Endothelial cell of umbilical vein (primary cell): ENCODE results near the gene TIAM1. TPM values are rescaled to one million over a fixed set of nuclear protein-coding genes. Genes with fewer than 3 reads are reported as not detected.

ENCODE experiments used
- BruUV-seq: library from RNA; stranded (reverse); fragments of 400-500 nt; replicated peaks from 2 replicates; lab custom pipeline; 2021; lab: Mats Ljungman, UMichigan
- CTCF ChIA-PET: fragments of 300-600, 350-600 bp; sonication (Branson Sonifier 250); formaldehyde crosslinking; loops from one replicate; lab custom pipeline; 2021; ENCODE audit warnings: antibody characterized with exemption, inconsistent platforms; lab: Charles Lee
- POLR2A ChIA-PET: fragments of 300-600, 350-600 bp; sonication (Branson Sonifier 250); formaldehyde crosslinking; loops from one replicate; lab custom pipeline; 2021; ENCODE audit warnings: antibody characterized with exemption, inconsistent platforms; lab: Charles Lee
- DNase-seq: peaks from one replicate; pipeline ENCODE4 v3.0.0-alpha.2; 2011; ENCODE audit warnings: low read depth, low spot score
- FAIRE-seq: peaks from 2 replicates; lab custom pipeline; 2011; peaks lifted over from hg19 to GRCh38; lab: Jason Lieb, UNC
- H2AFZ ChIP-seq: 2 replicates; pipeline ENCODE4 v1.6.0; 2012; ENCODE audit warnings: low read depth, low read length, control low read depth, inconsistent platforms
- H3K27ac ChIP-seq: 2 replicates; pipeline ENCODE4 v1.5.1; 2011; ENCODE audit warnings: low read depth, mild to moderate bottlenecking, control low read depth, low read length, moderate library complexity; ENCODE audit not compliant: insufficient read depth
- H3K27me3 ChIP-seq, 2 experiments: 2 replicates each; pipeline versions ENCODE4 v1.6.0 to v1.6.1; 2011; ENCODE audit warnings: low read length in 2 of 2, mixed read lengths in 1 of 2; ENCODE audit not compliant: control insufficient read depth in 2 of 2, insufficient read depth in 2 of 2
- H3K36me3 ChIP-seq, 2 experiments: 2 replicates in 1 of 2; 3 replicates in 1 of 2; pipeline ENCODE4 v1.5.1; 2011; ENCODE audit warnings: low read length in 2 of 2, mild to moderate bottlenecking in 1 of 2, moderate library complexity in 1 of 2; ENCODE audit not compliant: control insufficient read depth in 2 of 2, insufficient read depth in 2 of 2; ENCODE audit errors: extremely low read depth in 1 of 2
- H3K4me1 ChIP-seq: 3 replicates; pipeline ENCODE4 v1.5.1; 2011; ENCODE audit warnings: mild to moderate bottlenecking, low read length; ENCODE audit not compliant: control insufficient read depth, insufficient read depth; ENCODE audit errors: extremely low read depth
- H3K4me2 ChIP-seq: 2 replicates; pipeline ENCODE4 v1.6.1; 2011; ENCODE audit warnings: low read length, control low read depth, mixed read lengths; ENCODE audit not compliant: insufficient read depth
- H3K4me3 ChIP-seq, 3 experiments: fragments of 200-600 bp in 1 of 3; sonication (generic), shearing (Covaris generic) in 1 of 3; replicated peaks in 1 of 3; 2 replicates each; pipeline ENCODE4 v1.5.1; 2011 to 2016; ENCODE audit warnings: control low read depth in 3 of 3, low read length in 3 of 3, mild to moderate bottlenecking in 2 of 3, inconsistent platforms in 1 of 3, low read depth in 1 of 3, moderate library complexity in 1 of 3; ENCODE audit not compliant: insufficient read depth in 1 of 3
- H3K79me2 ChIP-seq: 2 replicates; pipeline ENCODE4 v1.6.0; 2012; ENCODE audit warnings: low read length, inconsistent platforms; ENCODE audit not compliant: control insufficient read depth, insufficient read depth
- H3K9ac ChIP-seq: replicated peaks from 2 replicates; pipeline ENCODE3; 2011; ENCODE audit warnings: low read length, control low read depth; ENCODE audit not compliant: insufficient read depth; ENCODE audit errors: extremely low read depth
- H3K9me1 ChIP-seq: replicated peaks from 3 replicates; pipeline ENCODE4 v1.6.0; 2011; ENCODE audit warnings: mild to moderate bottlenecking, low read length; ENCODE audit not compliant: control insufficient read depth, insufficient read depth; ENCODE audit errors: extremely low read depth
- H3K9me3 ChIP-seq: replicated peaks from 2 replicates; pipeline ENCODE4 v1.5.1; 2012; ENCODE audit warnings: low read length, inconsistent platforms; ENCODE audit not compliant: control insufficient read depth, insufficient read depth
- H4K20me1 ChIP-seq: replicated peaks from 2 replicates; pipeline ENCODE3; 2011; ENCODE audit warnings: mild to moderate bottlenecking, low read length; ENCODE audit not compliant: control insufficient read depth, insufficient read depth; ENCODE audit errors: extremely low read depth
- CTCF ChIP-seq, 2 donors: IDR thresholded peaks; 1 replicate in 1 of 2; 2 replicates in 1 of 2; pipeline ENCODE4 v1.5.1; 2011; ENCODE audit warnings: low read length in 2 of 2, mild to moderate bottlenecking in 2 of 2, moderate library complexity in 2 of 2, control low read depth in 1 of 2, inconsistent platforms in 1 of 2, low read depth in 1 of 2; ENCODE audit not compliant: insufficient read depth in 1 of 2; ENCODE audit errors: extremely low read depth in 1 of 2
- EZH2 ChIP-seq: IDR thresholded peaks from 2 replicates; pipeline ENCODE4 v1.6.1; 2012; ENCODE audit warnings: borderline replicate concordance, low read depth, mild to moderate bottlenecking, moderate library complexity, low read length, inconsistent platforms; ENCODE audit not compliant: severe bottlenecking
- FOS ChIP-seq: IDR thresholded peaks from 2 replicates; pipeline ENCODE4 v1.6.1; 2011; ENCODE audit warnings: mild to moderate bottlenecking, low read length, moderate library complexity, borderline replicate concordance; ENCODE audit not compliant: insufficient read depth
- GATA2 ChIP-seq: IDR thresholded peaks from 2 replicates; pipeline ENCODE4 v1.7.0; 2011; ENCODE audit warnings: low read depth, mild to moderate bottlenecking, moderate library complexity, mixed read lengths, low read length; ENCODE audit not compliant: insufficient read length, insufficient read depth
- JUN ChIP-seq: IDR thresholded peaks from 2 replicates; pipeline ENCODE4 v1.6.1; 2011; ENCODE audit warnings: borderline replicate concordance, low read depth; ENCODE audit not compliant: insufficient read length, insufficient read depth
- MAX ChIP-seq: IDR thresholded peaks from 2 replicates; pipeline ENCODE4 v1.6.1; 2011; ENCODE audit not compliant: insufficient read depth, insufficient read length
- MYC ChIP-seq: IDR thresholded peaks from one replicate; pipeline ENCODE4 v1.6.1; 2011; ENCODE audit warnings: mild to moderate bottlenecking, low read depth, low read length
- POLR2A ChIP-seq: IDR thresholded peaks from 2 replicates; pipeline ENCODE4 v1.6.1; 2012; ENCODE audit warnings: low read depth, mild to moderate bottlenecking, control low read depth, low read length
- POLR2AphosphoS5 ChIP-seq: IDR thresholded peaks from 2 replicates; pipeline ENCODE4 v1.6.1; 2012; ENCODE audit warnings: low read depth, mild to moderate bottlenecking, control low read depth, low read length, moderate library complexity; ENCODE audit not compliant: insufficient read depth
- dilution Hi-C: fragments of 300-500 bp; cut with MboI; formaldehyde crosslinking; loops from one replicate; pipeline ENCODE4 v1.15.0; 2019; ENCODE audit warnings: low sequenced_read_pairs; ENCODE audit not compliant: extremely low pct_ligation_motif_present
- intact Hi-C: fragments of 100-400 bp; cut with micrococcal nuclease; formaldehyde crosslinking; loops from one replicate; pipeline ENCODE4 v1.10.0; 2022
- polyA plus RNA-seq, 4 experiments: library from polyadenylated mRNA; depleted of rRNA in 3 of 4; stranded (reverse) in 3 of 4; unstranded in 1 of 4; fragments of >200 nt; gene quantifications; 2 replicates each; pipeline versions ENCODE4 v1.2.1 to v1.2.3, GENCODE V29; 2011 to 2012; ENCODE audit warnings: missing spikeins in 1 of 4
- total RNA-seq: library from RNA; stranded (reverse); gene quantifications from 2 replicates; pipeline ENCODE4 v1.2.3, GENCODE V29; 2021

TIAM1 gene
- total and polyA plus RNA-seq, 2 donors (not counting 3 experiments of a cell fraction or from before 2014, with no cell fraction given): 0.21 to 0.86 TPM

GRCh38 chr21:31157756-31158155 is 186.3 kb downstream of the TIAM1 start:
- BruUV-seq: no TSS peak
- Histone ChIP-seq H2AFZ (no peak overlapping the region), H3K4me2 (no peak overlapping the region), H3K9me1 (no peaks in the 10 kb centered on the region), H3K27me3 (peaks cover 0 to 4% of the 10 kb centered on the region in 2 experiments), H3K9ac (no peak overlapping the region), H3K27ac (no peak overlapping the region), H3K79me2 (no peaks in the 10 kb centered on the region), H3K9me3 (no peaks in the 10 kb centered on the region), H4K20me1 (no peaks in the 10 kb centered on the region), H3K36me3 (no peaks in the 10 kb centered on the region), H3K4me1 (no peaks in the 10 kb centered on the region), H3K4me3 (no peak overlapping the region)
- TF ChIP-seq POLR2A (no peak), GATA2 (no peak), JUN (no peak), MAX (no peak), EZH2 (no peak), MYC (no peak), CTCF (IDR thresholded peaks at IDR 0.05; ENCODE audit: extremely low read depth in 1 of 2, insufficient read depth in 1 of 2, low read depth in 1 of 2, low read length in 2 of 2) (no peak), FOS (no peak), POLR2AphosphoS5 (no peak)
- ChIA-PET CTCF (no interaction called here), POLR2A (no interaction called here)
- dilution Hi-C loops: no loop called here
- no peak for FAIRE-seq
- DNase-seq: no peak
- intact Hi-C loops: no loop called here
